ENCODE data around the gene CASP7.

CASP7 gene

DNA sequence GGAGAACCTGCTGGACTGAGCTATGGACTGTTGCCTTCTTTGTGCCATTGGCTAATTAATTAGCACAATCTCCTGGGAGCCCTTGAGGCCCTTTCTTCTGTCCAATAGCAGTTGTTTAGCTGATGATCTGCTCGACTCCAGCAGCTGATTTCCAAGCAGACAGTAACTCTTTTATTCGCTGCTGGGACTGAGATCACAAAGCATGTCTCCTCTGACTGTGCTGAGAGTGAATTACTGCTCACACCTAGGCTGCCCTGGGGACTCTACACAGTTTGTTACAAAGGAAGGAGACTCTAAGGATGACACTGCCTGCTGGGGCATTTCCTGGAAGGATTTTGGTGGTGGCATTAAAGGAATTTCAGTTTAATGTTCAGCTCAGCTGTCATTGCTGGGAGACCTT is 31.4 kb downstream of the CASP7 start:
- Histone ChIP-seq H3K4me3 (ENCODE audit: low read depth, low read length, poor library complexity, severe bottlenecking) (no peak overlapping the region), H3K79me2 (ENCODE audit: insufficient read depth, low read length) (no peaks in the 10 kb centered on the region), H3K9me3 (ENCODE audit: low read length) (no peaks in the 10 kb centered on the region), H3K27ac (ENCODE audit: low read depth, low read length, poor library complexity, severe bottlenecking) (no peak overlapping the region), H4K20me1 (ENCODE audit: insufficient read depth, low read length) (no peaks in the 10 kb centered on the region), H3K36me3 (ENCODE audit: insufficient read depth, low read length) (no peaks in the 10 kb centered on the region), H3K9me2 (ENCODE audit: low read depth, low read length) (no peaks in the 10 kb centered on the region), H3F3A (ENCODE audit: insufficient read depth, low read length) (no peaks in the 10 kb centered on the region), H3K27me3 (ENCODE audit: insufficient read depth, low read length) (no peaks in the 10 kb centered on the region), H2AFZ (ENCODE audit: low read length) (no peak overlapping the region), H3K9ac (ENCODE audit: low read length) (no peak overlapping the region), H3K4me2 (ENCODE audit: low read length) (no peak overlapping the region), H3K4me1 (ENCODE audit: insufficient read depth, low read length, severe bottlenecking) (peaks cover 14% of the 10 kb centered on the region)
- TF ChIP-seq EZH2 (IDR thresholded peaks at IDR 0.05; ENCODE audit: borderline replicate concordance, low read length): no peak
- TF ChIP-seq, protein P1, sequence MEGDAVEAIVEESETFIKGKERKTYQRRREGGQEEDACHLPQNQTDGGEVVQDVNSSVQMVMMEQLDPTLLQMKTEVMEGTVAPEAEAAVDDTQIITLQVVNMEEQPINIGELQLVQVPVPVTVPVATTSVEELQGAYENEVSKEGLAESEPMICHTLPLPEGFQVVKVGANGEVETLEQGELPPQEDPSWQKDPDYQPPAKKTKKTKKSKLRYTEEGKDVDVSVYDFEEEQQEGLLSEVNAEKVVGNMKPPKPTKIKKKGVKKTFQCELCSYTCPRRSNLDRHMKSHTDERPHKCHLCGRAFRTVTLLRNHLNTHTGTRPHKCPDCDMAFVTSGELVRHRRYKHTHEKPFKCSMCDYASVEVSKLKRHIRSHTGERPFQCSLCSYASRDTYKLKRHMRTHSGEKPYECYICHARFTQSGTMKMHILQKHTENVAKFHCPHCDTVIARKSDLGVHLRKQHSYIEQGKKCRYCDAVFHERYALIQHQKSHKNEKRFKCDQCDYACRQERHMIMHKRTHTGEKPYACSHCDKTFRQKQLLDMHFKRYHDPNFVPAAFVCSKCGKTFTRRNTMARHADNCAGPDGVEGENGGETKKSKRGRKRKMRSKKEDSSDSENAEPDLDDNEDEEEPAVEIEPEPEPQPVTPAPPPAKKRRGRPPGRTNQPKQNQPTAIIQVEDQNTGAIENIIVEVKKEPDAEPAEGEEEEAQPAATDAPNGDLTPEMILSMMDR (IDR thresholded peaks at IDR 0.05; ENCODE audit: low read length): no peak

DNA sequence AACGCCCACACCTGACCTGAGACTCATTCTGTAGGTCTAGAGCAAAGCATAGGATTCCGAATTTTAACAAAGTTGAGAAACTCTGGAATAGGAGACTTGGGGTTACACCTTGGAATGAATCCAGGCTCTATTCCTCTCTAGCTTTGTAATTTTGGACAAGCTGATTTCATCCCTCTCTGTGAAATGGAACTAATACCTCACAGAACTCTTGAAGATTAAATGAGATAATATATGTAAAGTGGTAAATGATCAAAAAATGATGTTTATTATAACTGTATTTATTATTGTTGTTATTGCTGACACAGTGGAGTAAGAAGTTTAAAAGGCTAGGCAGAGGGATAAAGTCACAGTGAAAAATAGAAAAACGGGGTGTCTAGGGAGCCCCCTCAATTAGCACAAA is 32.3 kb downstream of the CASP7 start:
- Histone ChIP-seq H4K20me1 (ENCODE audit: insufficient read depth, low read length) (no peaks in the 10 kb centered on the region), H3K9ac (ENCODE audit: low read length) (no peak overlapping the region), H3K9me2 (ENCODE audit: low read depth, low read length) (no peaks in the 10 kb centered on the region), H3K9me3 (ENCODE audit: low read length) (no peaks in the 10 kb centered on the region), H3K4me3 (ENCODE audit: low read depth, low read length, poor library complexity, severe bottlenecking) (no peak overlapping the region), H2AFZ (ENCODE audit: low read length) (no peak overlapping the region), H3K36me3 (ENCODE audit: insufficient read depth, low read length) (peaks cover 4% of the 10 kb centered on the region; the same call in 1 of the 2 replicates), H3F3A (ENCODE audit: insufficient read depth, low read length) (no peaks in the 10 kb centered on the region), H3K79me2 (ENCODE audit: insufficient read depth, low read length) (no peaks in the 10 kb centered on the region), H3K27ac (ENCODE audit: low read depth, low read length, poor library complexity, severe bottlenecking) (no peak overlapping the region), H3K4me1 (ENCODE audit: insufficient read depth, low read length, severe bottlenecking) (peaks cover 14% of the 10 kb centered on the region), H3K27me3 (ENCODE audit: insufficient read depth, low read length) (no peaks in the 10 kb centered on the region), H3K4me2 (ENCODE audit: low read length) (no peak overlapping the region)
- TF ChIP-seq, protein P1 (IDR thresholded peaks at IDR 0.05; ENCODE audit: low read length): no peak
- TF ChIP-seq EZH2 (IDR thresholded peaks at IDR 0.05; ENCODE audit: borderline replicate concordance, low read length): no peak

DNA sequence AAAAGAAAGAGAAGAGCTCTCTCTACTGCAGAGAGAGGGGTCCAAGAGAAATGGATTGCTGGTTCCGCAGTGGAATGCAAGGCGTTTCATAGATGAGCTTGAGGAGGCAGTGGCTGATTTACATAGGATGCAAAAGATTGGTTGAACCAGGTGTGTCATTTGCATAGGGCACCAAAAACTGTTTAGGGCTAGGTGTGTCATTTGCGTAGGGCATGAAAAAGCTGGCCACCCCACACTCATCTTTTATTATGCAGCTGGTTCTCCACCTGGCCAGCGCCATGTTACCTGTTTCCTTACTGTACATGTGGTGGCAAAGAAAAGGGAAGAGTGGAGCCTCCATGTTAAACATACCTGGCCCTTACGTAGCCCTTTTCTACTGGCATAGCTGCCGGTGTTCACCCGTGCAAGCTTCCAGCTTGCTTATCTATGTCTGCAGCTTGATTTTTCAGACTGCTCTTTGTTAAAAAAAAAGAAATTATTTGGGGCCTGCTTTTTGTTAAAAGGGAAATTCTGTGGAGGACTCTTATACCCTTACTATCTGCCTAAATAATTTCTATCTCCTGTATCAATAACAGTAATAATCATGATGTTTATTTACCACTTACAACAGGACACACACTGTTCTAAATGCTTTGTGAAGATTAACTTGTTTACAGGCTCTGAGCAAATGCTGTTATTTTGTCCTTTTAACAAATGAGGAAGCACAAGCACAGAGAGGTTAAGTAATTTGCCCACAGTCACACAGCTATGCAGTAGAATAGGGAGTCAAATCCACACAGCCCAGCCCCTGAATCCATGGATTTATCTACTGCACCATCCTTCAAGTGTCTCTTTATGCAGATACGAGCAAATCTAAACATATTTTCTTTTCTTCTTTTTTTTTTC is 33.3 kb downstream of the CASP7 start:
- H3K4me1 ChIP-seq (ENCODE audit: insufficient read depth, low read length, severe bottlenecking): peaks cover 13% of the 10 kb centered on the region
- no peaks in the 10 kb centered on the region for H3K27me3 ChIP-seq (ENCODE audit: insufficient read depth, low read length)
- H3K4me3 ChIP-seq (ENCODE audit: low read depth, low read length, poor library complexity, severe bottlenecking): no peak overlapping the region
- no peak overlapping the region for H3K9ac ChIP-seq (ENCODE audit: low read length)
- no peak for TF ChIP-seq EZH2 (IDR thresholded peaks at IDR 0.05; ENCODE audit: borderline replicate concordance, low read length)
- TF ChIP-seq, protein P1 (IDR thresholded peaks at IDR 0.05; ENCODE audit: low read length): no peak
- no peaks in the 10 kb centered on the region for H3K9me3 ChIP-seq (ENCODE audit: low read length)
- no peak overlapping the region for H3K27ac ChIP-seq (ENCODE audit: low read depth, low read length, poor library complexity, severe bottlenecking)
- no peak overlapping the region for H3K4me2 ChIP-seq (ENCODE audit: low read length)
- H3F3A ChIP-seq (ENCODE audit: insufficient read depth, low read length): no peaks in the 10 kb centered on the region
- H4K20me1 ChIP-seq (ENCODE audit: insufficient read depth, low read length): no peaks in the 10 kb centered on the region
- peaks cover 13% of the 10 kb centered on the region; the same call in 1 of the 2 replicates for H3K36me3 ChIP-seq (ENCODE audit: insufficient read depth, low read length)
- H3K79me2 ChIP-seq (ENCODE audit: insufficient read depth, low read length): no peaks in the 10 kb centered on the region
- H3K9me2 ChIP-seq (ENCODE audit: low read depth, low read length): no peaks in the 10 kb centered on the region
- H2AFZ ChIP-seq (ENCODE audit: low read length): no peak overlapping the region
